ENCODE measurements around the gene FGF13.

FGF13 gene

GRCh38 chrX:138711399-138712347, at the start of gene FGF13:
Gene FGF13, minus strand, starts transcription at chrX:138711717. Its CDS starts 714 bp downstream, at chrX:138711003.
- no peaks in the 10 kb centered on the region for H3K36me3 ChIP-seq (ENCODE audit: control insufficient read depth, low read depth, low read length)
- H3K9me3 ChIP-seq (ENCODE audit: control insufficient read depth, low read depth, low read length), result peaks cover 21% of the 10 kb centered on the region
- H3K27ac ChIP-seq (ENCODE audit: low read length), result no peak within 1 kb of the TSS
- no peaks in the 10 kb centered on the region for H3K27me3 ChIP-seq (ENCODE audit: control insufficient read depth, insufficient read depth, low read length)
- H3K4me1 ChIP-seq (ENCODE audit: control insufficient read depth, low read depth, low read length), result peaks cover 6% of the 10 kb centered on the region
- peak within 1 kb of the TSS; percentile 58 for H3K4me3 ChIP-seq (ENCODE audit: low read length)
- H3K9ac ChIP-seq (ENCODE audit: low read length), result peak within 1 kb of the TSS; percentile 40

- H3K27ac ChIP-seq (ENCODE audit: low read length), result no peak overlapping the region
- H3K36me3 ChIP-seq (ENCODE audit: control insufficient read depth, low read depth, low read length), result no peaks in the 10 kb centered on the region
- no peak overlapping the region for H3K4me3 ChIP-seq (ENCODE audit: low read length)
- H3K9ac ChIP-seq (ENCODE audit: low read length), result no peak overlapping the region
- no peaks in the 10 kb centered on the region for H3K4me1 ChIP-seq (ENCODE audit: control insufficient read depth, low read depth, low read length)
- no peaks in the 10 kb centered on the region for H3K27me3 ChIP-seq (ENCODE audit: control insufficient read depth, insufficient read depth, low read length)
- H3K9me3 ChIP-seq (ENCODE audit: control insufficient read depth, low read depth, low read length), result peaks cover 12% of the 10 kb centered on the region
These were observed 47.9 kb upstream of the FGF13 start for GRCh38 chrX:138759217-138759943.

GRCh38 chrX:138756234-138756633, 44.7 kb upstream of the FGF13 start:
- H3K4me3 ChIP-seq (ENCODE audit: low read length), result no peak overlapping the region
- no peaks in the 10 kb centered on the region for H3K27me3 ChIP-seq (ENCODE audit: control insufficient read depth, insufficient read depth, low read length)
- H3K9me3 ChIP-seq (ENCODE audit: control insufficient read depth, low read depth, low read length), result peaks cover 5% of the 10 kb centered on the region
- no peaks in the 10 kb centered on the region for H3K4me1 ChIP-seq (ENCODE audit: control insufficient read depth, low read depth, low read length)
- H3K9ac ChIP-seq (ENCODE audit: low read length), result no peak overlapping the region
- H3K27ac ChIP-seq (ENCODE audit: low read length), result no peak overlapping the region
- H3K36me3 ChIP-seq (ENCODE audit: control insufficient read depth, low read depth, low read length), result no peaks in the 10 kb centered on the region

- Histone ChIP-seq H3K27ac (ENCODE audit: low read length) (no peak overlapping the region), H3K9ac (ENCODE audit: low read length) (no peak overlapping the region), H3K9me3 (ENCODE audit: control insufficient read depth, low read depth, low read length) (peaks cover 5% of the 10 kb centered on the region), H3K4me3 (ENCODE audit: low read length) (no peak overlapping the region), H3K4me1 (ENCODE audit: control insufficient read depth, low read depth, low read length) (no peaks in the 10 kb centered on the region), H3K36me3 (ENCODE audit: control insufficient read depth, low read depth, low read length) (no peaks in the 10 kb centered on the region), H3K27me3 (ENCODE audit: control insufficient read depth, insufficient read depth, low read length) (no peaks in the 10 kb centered on the region)
These were observed 43.3 kb upstream of the FGF13 start for GRCh38 chrX:138754861-138755260.

- H3K4me1 ChIP-seq (ENCODE audit: control insufficient read depth, low read depth, low read length), result no peaks in the 10 kb centered on the region
- no peak overlapping the region for H3K9ac ChIP-seq (ENCODE audit: low read length)
- H3K27ac ChIP-seq (ENCODE audit: low read length), result no peak overlapping the region
These were observed 37.0 kb upstream of the FGF13 start for GRCh38 chrX:138748480-138748879.

GRCh38 chrX:138745196-138745595, 33.7 kb upstream of the FGF13 start:
- H3K36me3 ChIP-seq (ENCODE audit: control insufficient read depth, low read depth, low read length), result no peaks in the 10 kb centered on the region
- no peaks in the 10 kb centered on the region for H3K27me3 ChIP-seq (ENCODE audit: control insufficient read depth, insufficient read depth, low read length)
- H3K4me3 ChIP-seq (ENCODE audit: low read length), result no peak overlapping the region
- no peak overlapping the region for H3K27ac ChIP-seq (ENCODE audit: low read length)
- no peaks in the 10 kb centered on the region for H3K4me1 ChIP-seq (ENCODE audit: control insufficient read depth, low read depth, low read length)
- no peak overlapping the region for H3K9ac ChIP-seq (ENCODE audit: low read length)
- peaks cover 3% of the 10 kb centered on the region for H3K9me3 ChIP-seq (ENCODE audit: control insufficient read depth, low read depth, low read length)

More at GRCh38 chrX:138748480-138748879, 37.0 kb upstream of the FGF13 start:
- H3K27me3 ChIP-seq (ENCODE audit: control insufficient read depth, insufficient read depth, low read length), result no peaks in the 10 kb centered on the region
- no peaks in the 10 kb centered on the region for H3K36me3 ChIP-seq (ENCODE audit: control insufficient read depth, low read depth, low read length)
- no peaks in the 10 kb centered on the region for H3K9me3 ChIP-seq (ENCODE audit: control insufficient read depth, low read depth, low read length)
- H3K4me3 ChIP-seq (ENCODE audit: low read length), result no peak overlapping the region

GRCh38 chrX:138742217-138742616, 30.7 kb upstream of the FGF13 start:
- Histone ChIP-seq H3K4me1 (ENCODE audit: control insufficient read depth, low read depth, low read length) (no peaks in the 10 kb centered on the region), H3K36me3 (ENCODE audit: control insufficient read depth, low read depth, low read length) (no peaks in the 10 kb centered on the region), H3K27ac (ENCODE audit: low read length) (no peak overlapping the region), H3K9ac (ENCODE audit: low read length) (no peak overlapping the region), H3K9me3 (ENCODE audit: control insufficient read depth, low read depth, low read length) (peaks cover 12% of the 10 kb centered on the region), H3K4me3 (ENCODE audit: low read length) (no peak overlapping the region), H3K27me3 (ENCODE audit: control insufficient read depth, insufficient read depth, low read length) (no peaks in the 10 kb centered on the region)

- Histone ChIP-seq H3K4me1 (ENCODE audit: control insufficient read depth, low read depth, low read length) (no peaks in the 10 kb centered on the region), H3K9ac (ENCODE audit: low read length) (no peak overlapping the region), H3K9me3 (ENCODE audit: control insufficient read depth, low read depth, low read length) (peaks cover 12% of the 10 kb centered on the region), H3K27me3 (ENCODE audit: control insufficient read depth, insufficient read depth, low read length) (no peaks in the 10 kb centered on the region), H3K4me3 (ENCODE audit: low read length) (no peak overlapping the region), H3K27ac (ENCODE audit: low read length) (no peak overlapping the region), H3K36me3 (ENCODE audit: control insufficient read depth, low read depth, low read length) (no peaks in the 10 kb centered on the region)
These were observed 28.8 kb upstream of the FGF13 start for GRCh38 chrX:138740341-138740740.

GRCh38 chrX:138723301-138723700, 11.8 kb upstream of the FGF13 start:
- H3K4me3 ChIP-seq (ENCODE audit: low read length), result no peak overlapping the region
- peaks cover 11% of the 10 kb centered on the region for H3K9me3 ChIP-seq (ENCODE audit: control insufficient read depth, low read depth, low read length)
- H3K27ac ChIP-seq (ENCODE audit: low read length), result no peak overlapping the region
- no peak overlapping the region for H3K9ac ChIP-seq (ENCODE audit: low read length)
- H3K27me3 ChIP-seq (ENCODE audit: control insufficient read depth, insufficient read depth, low read length), result no peaks in the 10 kb centered on the region
- H3K36me3 ChIP-seq (ENCODE audit: control insufficient read depth, low read depth, low read length), result no peaks in the 10 kb centered on the region
- H3K4me1 ChIP-seq (ENCODE audit: control insufficient read depth, low read depth, low read length), result no peaks in the 10 kb centered on the region

GRCh38 chrX:138719396-138719795, 7.9 kb upstream of the FGF13 start:
- no peak overlapping the region for H3K27ac ChIP-seq (ENCODE audit: low read length)
- no peaks in the 10 kb centered on the region for H3K4me1 ChIP-seq (ENCODE audit: control insufficient read depth, low read depth, low read length)
- no peaks in the 10 kb centered on the region for H3K36me3 ChIP-seq (ENCODE audit: control insufficient read depth, low read depth, low read length)
- H3K4me3 ChIP-seq (ENCODE audit: low read length), result no peak overlapping the region
- H3K27me3 ChIP-seq (ENCODE audit: control insufficient read depth, insufficient read depth, low read length), result no peaks in the 10 kb centered on the region
- peaks cover 14% of the 10 kb centered on the region for H3K9me3 ChIP-seq (ENCODE audit: control insufficient read depth, low read depth, low read length)
- H3K9ac ChIP-seq (ENCODE audit: low read length), result no peak overlapping the region

GRCh38 chrX:138718941-138719340, 7.4 kb upstream of the FGF13 start:
- H3K27ac ChIP-seq (ENCODE audit: low read length), result no peak overlapping the region
- H3K27me3 ChIP-seq (ENCODE audit: control insufficient read depth, insufficient read depth, low read length), result no peaks in the 10 kb centered on the region
- no peaks in the 10 kb centered on the region for H3K4me1 ChIP-seq (ENCODE audit: control insufficient read depth, low read depth, low read length)
- peaks cover 15% of the 10 kb centered on the region for H3K9me3 ChIP-seq (ENCODE audit: control insufficient read depth, low read depth, low read length)
- no peak overlapping the region for H3K9ac ChIP-seq (ENCODE audit: low read length)
- no peaks in the 10 kb centered on the region for H3K36me3 ChIP-seq (ENCODE audit: control insufficient read depth, low read depth, low read length)
- no peak overlapping the region for H3K4me3 ChIP-seq (ENCODE audit: low read length)
